Epithelial cell of proximal tubule (primary cell): ENCODE results near the gene SYT6. TPM values are rescaled to one million over a fixed set of nuclear protein-coding genes. Genes with fewer than 3 reads are reported as not detected.

Experiments used
- DNase-seq: peaks from one replicate; pipeline ENCODE4 v3.0.0-alpha.2; 2011; ENCODE audit warnings: low read depth
- H3K4me3 ChIP-seq: 2 replicates; pipeline ENCODE4 v1.5.1; 2011; ENCODE audit warnings: low read depth, mild to moderate bottlenecking, low read length
- total RNA-seq: library from RNA; depleted of rRNA; stranded (reverse); fragments of >200 nt; gene quantifications from 2 replicates; pipeline ENCODE4 v1.2.3, GENCODE V29; 2015
- TF ChIP-seq, protein P1 (sequence below): conservative IDR thresholded peaks from 2 replicates; pipeline ENCODE4 v1.5.1; 2012; ENCODE audit warnings: low read depth, mild to moderate bottlenecking, low read length

The SYT6 gene
- total RNA-seq, 1 donor from 2014 or later: not detected

DNA sequence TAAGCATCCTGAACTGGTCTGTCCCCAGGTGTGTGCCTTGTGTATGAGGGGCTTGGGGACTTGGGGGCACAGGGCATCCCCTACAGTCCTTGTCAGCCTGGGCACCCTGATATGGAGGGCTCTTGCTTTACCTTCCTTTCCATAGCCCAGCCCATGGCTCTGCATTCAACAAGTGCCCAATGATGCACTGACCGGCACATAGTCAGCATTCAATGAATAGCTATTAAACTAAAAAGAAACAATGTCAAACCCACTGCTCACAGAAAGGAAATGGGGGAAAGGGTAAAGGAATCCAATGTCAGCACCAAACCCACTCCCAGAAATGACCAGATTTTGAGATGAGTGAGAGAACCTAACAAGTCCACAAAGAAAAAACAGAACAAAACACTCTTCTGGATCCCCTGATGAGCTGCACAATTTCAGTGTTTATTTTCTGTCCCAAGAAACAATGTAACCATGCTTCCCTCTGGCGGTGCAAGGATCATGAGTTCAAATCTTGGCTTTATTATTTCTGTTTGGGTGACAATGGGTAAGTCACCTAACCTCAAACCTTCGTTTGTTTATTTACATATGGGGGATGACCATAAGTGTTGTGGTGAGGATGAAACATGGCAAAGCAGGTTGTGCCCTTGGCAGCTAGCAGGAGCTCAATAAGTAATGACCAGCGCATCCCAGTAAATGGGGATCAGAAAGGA lies 22.0 kb downstream of the SYT6 start:
- DNase-seq: no peak
- no peak overlapping the region for H3K4me3 ChIP-seq
- TF ChIP-seq, protein P1, sequence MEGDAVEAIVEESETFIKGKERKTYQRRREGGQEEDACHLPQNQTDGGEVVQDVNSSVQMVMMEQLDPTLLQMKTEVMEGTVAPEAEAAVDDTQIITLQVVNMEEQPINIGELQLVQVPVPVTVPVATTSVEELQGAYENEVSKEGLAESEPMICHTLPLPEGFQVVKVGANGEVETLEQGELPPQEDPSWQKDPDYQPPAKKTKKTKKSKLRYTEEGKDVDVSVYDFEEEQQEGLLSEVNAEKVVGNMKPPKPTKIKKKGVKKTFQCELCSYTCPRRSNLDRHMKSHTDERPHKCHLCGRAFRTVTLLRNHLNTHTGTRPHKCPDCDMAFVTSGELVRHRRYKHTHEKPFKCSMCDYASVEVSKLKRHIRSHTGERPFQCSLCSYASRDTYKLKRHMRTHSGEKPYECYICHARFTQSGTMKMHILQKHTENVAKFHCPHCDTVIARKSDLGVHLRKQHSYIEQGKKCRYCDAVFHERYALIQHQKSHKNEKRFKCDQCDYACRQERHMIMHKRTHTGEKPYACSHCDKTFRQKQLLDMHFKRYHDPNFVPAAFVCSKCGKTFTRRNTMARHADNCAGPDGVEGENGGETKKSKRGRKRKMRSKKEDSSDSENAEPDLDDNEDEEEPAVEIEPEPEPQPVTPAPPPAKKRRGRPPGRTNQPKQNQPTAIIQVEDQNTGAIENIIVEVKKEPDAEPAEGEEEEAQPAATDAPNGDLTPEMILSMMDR: no peak

DNA sequence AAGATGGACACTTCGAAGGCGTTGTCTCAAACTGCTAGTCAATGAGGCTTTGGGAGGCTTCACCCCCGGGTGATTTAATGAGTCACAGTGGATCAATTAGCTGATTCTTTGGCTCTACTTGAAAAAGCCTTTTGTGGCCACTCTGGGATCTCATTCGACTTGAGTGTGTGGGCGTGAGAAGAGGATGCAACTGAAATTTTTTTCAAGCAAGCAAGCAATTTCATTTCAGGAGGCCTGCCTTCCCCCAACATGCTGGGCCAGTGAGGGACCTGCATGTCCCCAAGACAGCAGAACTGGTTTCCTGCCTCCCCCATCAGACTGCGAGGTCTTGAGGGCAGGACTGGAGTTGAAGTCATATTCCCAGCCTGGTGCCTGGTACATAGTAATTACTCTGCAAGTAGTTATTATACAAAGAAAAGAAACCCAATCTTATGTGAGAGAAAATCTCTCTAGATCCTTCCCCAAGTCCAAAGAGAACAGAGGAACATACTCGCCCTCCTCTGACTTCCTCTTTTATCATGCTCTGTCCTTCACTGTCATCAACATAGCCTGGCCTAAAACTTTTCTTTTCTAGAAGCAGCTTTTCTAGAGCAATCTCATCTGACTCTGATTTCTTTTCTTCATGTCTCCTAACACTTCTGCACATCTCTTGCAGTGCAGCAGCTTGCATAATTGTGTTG lies 22.7 kb downstream of the SYT6 start:
- DNase-seq: no peak
- TF ChIP-seq, protein P1: no peak
- H3K4me3 ChIP-seq: no peak overlapping the region

DNA sequence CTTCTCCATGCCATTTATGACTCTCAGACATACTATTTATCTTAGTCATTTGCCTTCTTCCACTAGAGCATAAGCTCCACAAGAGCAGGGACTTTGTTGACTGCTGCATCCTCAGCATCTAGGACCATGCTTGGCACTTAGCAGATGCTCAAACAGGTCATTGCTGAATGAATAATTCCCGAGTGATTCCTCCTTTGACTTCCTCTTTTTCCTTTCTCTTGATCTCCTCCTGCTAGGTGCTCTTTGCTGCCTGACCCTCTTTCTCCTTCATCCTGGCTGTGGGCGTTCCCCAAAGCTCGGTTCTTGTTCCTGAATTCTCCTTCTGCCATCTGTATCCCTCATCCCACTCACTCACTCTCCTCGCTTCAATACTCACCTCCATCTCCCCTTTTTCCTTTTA lies 23.5 kb downstream of the SYT6 start:
- DNase-seq: no peak
- TF ChIP-seq, protein P1: no peak

DNA sequence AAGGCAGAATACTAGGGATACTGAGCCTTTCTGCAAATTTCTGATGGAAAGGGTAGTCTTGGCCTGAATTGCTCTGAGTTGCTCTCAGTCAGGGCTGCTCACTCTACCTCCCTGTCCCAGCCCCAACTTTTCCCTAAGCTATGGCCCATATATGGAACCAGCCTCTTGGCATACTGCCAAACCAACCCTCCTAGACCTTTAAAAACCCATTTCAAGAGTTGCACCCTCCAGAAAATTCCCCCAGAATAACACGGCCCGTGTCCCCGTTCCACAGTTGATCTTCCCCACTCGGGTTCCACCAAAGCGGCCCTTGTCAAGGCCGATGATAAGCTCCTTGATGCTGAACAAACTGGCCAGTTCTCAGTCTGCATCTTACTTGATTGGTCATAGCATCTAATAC lies 25.4 kb downstream of the SYT6 start:
- no peak for DNase-seq
- no peak overlapping the region for H3K4me3 ChIP-seq
- TF ChIP-seq, protein P1: no peak

More for the DNA sequence above, 23.5 kb downstream of the SYT6 start:
- H3K4me3 ChIP-seq: no peak overlapping the region

DNA sequence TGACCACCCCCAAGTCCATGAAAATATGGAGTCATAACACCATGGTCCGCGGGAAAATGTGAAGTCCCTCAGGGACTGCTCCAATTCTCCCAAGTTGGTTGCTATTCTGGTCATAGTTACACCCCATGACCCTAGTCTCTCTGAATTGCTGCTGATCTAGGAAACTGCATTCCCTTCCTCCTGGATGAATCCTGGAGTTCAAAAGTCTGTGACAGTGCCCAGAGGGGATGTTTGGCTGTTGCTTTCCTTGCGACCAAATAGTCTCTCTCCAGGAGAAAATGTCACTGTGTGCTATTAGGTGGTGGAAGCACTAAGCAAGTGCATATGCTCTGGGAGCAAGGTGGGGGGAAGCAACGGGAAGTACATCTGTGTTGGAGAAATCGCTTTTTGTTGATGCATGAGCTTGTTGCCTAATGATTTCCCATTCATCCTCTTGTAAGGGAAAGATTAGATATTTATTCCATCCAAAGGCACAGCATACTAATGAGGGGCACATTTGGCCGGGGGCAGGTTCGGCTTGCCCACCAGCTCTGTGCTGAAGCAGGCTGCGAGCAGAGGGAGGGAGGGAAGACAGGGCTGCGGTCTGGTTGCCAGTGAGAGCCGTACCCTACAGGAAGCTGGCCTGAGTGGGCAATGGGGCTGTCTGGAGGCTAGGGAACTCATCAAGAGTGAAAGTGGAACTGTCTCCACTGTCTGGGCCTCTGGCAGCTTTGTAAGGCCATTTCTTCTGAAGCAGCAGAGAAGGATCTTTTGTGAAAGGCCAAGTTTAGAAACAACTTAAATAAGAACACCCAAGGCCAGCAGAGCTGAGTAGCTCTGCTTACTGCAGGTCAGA lies 27.2 kb downstream of the SYT6 start:
- DNase-seq: no peak
- TF ChIP-seq, protein P1: no peak
- H3K4me3 ChIP-seq: no peak overlapping the region

DNA sequence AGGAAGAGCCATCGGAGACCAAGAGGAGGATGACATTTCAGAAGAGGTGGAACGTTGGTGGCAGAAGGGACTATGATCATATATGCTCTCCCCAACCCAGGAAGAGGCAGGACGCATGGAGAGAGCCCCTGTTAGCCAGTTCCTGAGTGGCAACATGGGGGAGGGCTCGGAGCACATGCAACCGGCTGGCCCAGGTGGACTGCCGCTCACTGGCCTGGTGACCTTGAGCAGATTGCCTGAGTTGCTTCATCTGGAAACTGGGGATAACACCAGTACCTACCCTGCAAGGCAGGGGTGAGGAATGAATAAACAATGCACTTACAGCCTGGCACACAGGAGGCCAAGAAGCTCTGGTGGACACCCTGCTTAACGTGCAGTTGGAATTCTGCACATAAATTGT lies 29.0 kb downstream of the SYT6 start:
- TF ChIP-seq, protein P1: no peak
- no peak for DNase-seq
- no peak overlapping the region for H3K4me3 ChIP-seq
